ENCODE results near the gene CACNA1H. TPM values are rescaled to one million over a fixed set of nuclear protein-coding genes. Genes with fewer than 3 reads are reported as not detected.

CACNA1H gene
- total RNA-seq, 1 donor from 2014 or later, result 42.8 TPM

GRCh38 chr16:1119766-1120576 lies 32.9 kb upstream of the CACNA1H start:
- Mint-ChIP-seq H3K9me3 (ENCODE audit: low read depth) (no peaks in the 10 kb centered on the region), H3K36me3 (ENCODE audit: insufficient read depth) (no peaks in the 10 kb centered on the region), H3K27ac (no peak overlapping the region), H3K27me3 (no peaks in the 10 kb centered on the region), H3K4me1 (ENCODE audit: low read depth) (peaks cover 8% of the 10 kb centered on the region), H3K4me3 (ENCODE audit: low read depth) (no peak overlapping the region)
- no peak for DNase-seq (ENCODE audit: low spot score, unreplicated experiment)
- TF ChIP-seq, protein P1, sequence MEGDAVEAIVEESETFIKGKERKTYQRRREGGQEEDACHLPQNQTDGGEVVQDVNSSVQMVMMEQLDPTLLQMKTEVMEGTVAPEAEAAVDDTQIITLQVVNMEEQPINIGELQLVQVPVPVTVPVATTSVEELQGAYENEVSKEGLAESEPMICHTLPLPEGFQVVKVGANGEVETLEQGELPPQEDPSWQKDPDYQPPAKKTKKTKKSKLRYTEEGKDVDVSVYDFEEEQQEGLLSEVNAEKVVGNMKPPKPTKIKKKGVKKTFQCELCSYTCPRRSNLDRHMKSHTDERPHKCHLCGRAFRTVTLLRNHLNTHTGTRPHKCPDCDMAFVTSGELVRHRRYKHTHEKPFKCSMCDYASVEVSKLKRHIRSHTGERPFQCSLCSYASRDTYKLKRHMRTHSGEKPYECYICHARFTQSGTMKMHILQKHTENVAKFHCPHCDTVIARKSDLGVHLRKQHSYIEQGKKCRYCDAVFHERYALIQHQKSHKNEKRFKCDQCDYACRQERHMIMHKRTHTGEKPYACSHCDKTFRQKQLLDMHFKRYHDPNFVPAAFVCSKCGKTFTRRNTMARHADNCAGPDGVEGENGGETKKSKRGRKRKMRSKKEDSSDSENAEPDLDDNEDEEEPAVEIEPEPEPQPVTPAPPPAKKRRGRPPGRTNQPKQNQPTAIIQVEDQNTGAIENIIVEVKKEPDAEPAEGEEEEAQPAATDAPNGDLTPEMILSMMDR (IDR thresholded peaks at IDR 0.05; ENCODE audit: unreplicated experiment), result no peak

- Mint-ChIP-seq H3K4me3 (ENCODE audit: low read depth) (no peak overlapping the region), H3K27me3 (no peaks in the 10 kb centered on the region), H3K9me3 (ENCODE audit: low read depth) (no peaks in the 10 kb centered on the region), H3K36me3 (ENCODE audit: insufficient read depth) (no peaks in the 10 kb centered on the region), H3K27ac (no peak overlapping the region), H3K4me1 (ENCODE audit: low read depth) (peaks cover 8% of the 10 kb centered on the region)
- no peak for DNase-seq (ENCODE audit: low spot score, unreplicated experiment)
- TF ChIP-seq, protein P1 (IDR thresholded peaks at IDR 0.05; ENCODE audit: unreplicated experiment), result no peak
Observed at GRCh38 chr16:1120577-1120941, 32.3 kb upstream of the CACNA1H start.

DNA sequence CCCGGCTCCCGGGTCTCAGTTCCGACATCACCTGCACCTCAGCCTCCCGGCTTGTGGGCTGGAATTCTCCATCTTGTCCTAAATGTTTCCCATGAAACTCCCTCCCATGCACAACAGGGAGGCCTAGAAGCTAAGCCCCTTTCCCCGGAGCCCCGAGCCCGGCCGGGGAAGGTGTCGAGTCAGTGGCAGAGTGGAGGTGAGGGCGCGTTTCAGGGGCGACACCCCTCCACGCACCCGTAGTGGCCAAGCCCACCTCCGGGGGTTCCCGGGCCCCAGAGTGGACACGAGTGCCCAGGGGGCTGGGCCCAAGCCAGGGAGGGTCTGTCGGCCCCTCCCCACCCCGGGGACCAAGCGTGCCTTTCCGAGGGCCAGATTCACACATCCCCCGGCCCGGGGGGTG lies 31.9 kb upstream of the CACNA1H start:
- no peak overlapping the region for H3K27ac Mint-ChIP-seq
- H3K4me3 Mint-ChIP-seq (ENCODE audit: low read depth), result no peak overlapping the region
- no peaks in the 10 kb centered on the region for H3K9me3 Mint-ChIP-seq (ENCODE audit: low read depth)
- H3K27me3 Mint-ChIP-seq, result no peaks in the 10 kb centered on the region
- DNase-seq (ENCODE audit: low spot score, unreplicated experiment), result no peak
- TF ChIP-seq, protein P1 (IDR thresholded peaks at IDR 0.05; ENCODE audit: unreplicated experiment), result no peak
- H3K4me1 Mint-ChIP-seq (ENCODE audit: low read depth), result peaks cover 10% of the 10 kb centered on the region
- no peaks in the 10 kb centered on the region for H3K36me3 Mint-ChIP-seq (ENCODE audit: insufficient read depth)

GRCh38 chr16:1121601-1122397 lies 31.1 kb upstream of the CACNA1H start:
- TF ChIP-seq, protein P1 (IDR thresholded peaks at IDR 0.05; ENCODE audit: unreplicated experiment), result no peak
- Mint-ChIP-seq H3K4me1 (ENCODE audit: low read depth) (peaks cover 11% of the 10 kb centered on the region), H3K27ac (no peak overlapping the region), H3K9me3 (ENCODE audit: low read depth) (no peaks in the 10 kb centered on the region), H3K4me3 (ENCODE audit: low read depth) (no peak overlapping the region), H3K27me3 (no peaks in the 10 kb centered on the region), H3K36me3 (ENCODE audit: insufficient read depth) (no peaks in the 10 kb centered on the region)
- DNase-seq (ENCODE audit: low spot score, unreplicated experiment), result no peak

GRCh38 chr16:1122398-1122765 lies 30.5 kb upstream of the CACNA1H start:
- TF ChIP-seq, protein P1 (IDR thresholded peaks at IDR 0.05; ENCODE audit: unreplicated experiment), result no peak
- Mint-ChIP-seq H3K4me3 (ENCODE audit: low read depth) (no peak overlapping the region), H3K27me3 (no peaks in the 10 kb centered on the region), H3K4me1 (ENCODE audit: low read depth) (peaks cover 11% of the 10 kb centered on the region), H3K27ac (no peak overlapping the region), H3K9me3 (ENCODE audit: low read depth) (no peaks in the 10 kb centered on the region), H3K36me3 (ENCODE audit: insufficient read depth) (no peaks in the 10 kb centered on the region)
- DNase-seq (ENCODE audit: low spot score, unreplicated experiment), result no peak

Measured in progenitor cell of endocrine pancreas (in vitro differentiated cells).